CD4-positive, alpha-beta memory T cell (primary cell): ENCODE results near the gene C4B. TPM values are rescaled to one million over a fixed set of nuclear protein-coding genes. Genes with fewer than 3 reads are reported as not detected.

Experiments
- CTCF ChIA-PET: fragments of 350-600 bp; sonication (Branson Sonifier 250); formaldehyde crosslinking; loops from one replicate; lab custom pipeline; 2021; ENCODE audit warnings: inconsistent platforms; ENCODE audit not compliant: partially characterized antibody; lab: Charles Lee
- POLR2A ChIA-PET: fragments of 350-600 bp; sonication (Branson Sonifier 250); formaldehyde crosslinking; loops from one replicate; lab custom pipeline; 2021; ENCODE audit not compliant: partially characterized antibody; lab: Charles Lee
- DNase-seq, 5 donors: peaks; one replicate each; pipeline versions ENCODE4 v3.0.0 to v3.0.0-alpha.2; 2020 to 2022; ENCODE audit warnings: mixed read lengths in 1 of 5
- H3K27ac ChIP-seq: one replicate; pipeline ENCODE4 v1.7.0; 2013; ENCODE audit warnings: low read depth, low read length
- H3K27me3 ChIP-seq: 2 replicates; pipeline ENCODE4 v1.7.0; 2013; ENCODE audit warnings: mild to moderate bottlenecking, low read length, moderate library complexity; ENCODE audit not compliant: insufficient read depth
- H3K36me3 ChIP-seq: 2 replicates; pipeline ENCODE4 v1.7.0; 2013; ENCODE audit warnings: mild to moderate bottlenecking, low read length, moderate library complexity; ENCODE audit not compliant: insufficient read depth
- H3K4me1 ChIP-seq: 2 replicates; pipeline ENCODE4 v1.7.0; 2013; ENCODE audit warnings: mild to moderate bottlenecking, low read length, moderate library complexity; ENCODE audit not compliant: insufficient read depth
- H3K4me3 ChIP-seq, 2 donors: one replicate each; pipeline ENCODE4 v1.7.0; 2013; ENCODE audit warnings: low read length in 2 of 2, mild to moderate bottlenecking in 1 of 2
- H3K9me3 ChIP-seq, 2 donors: one replicate each; pipeline ENCODE4 v1.7.0; 2013; ENCODE audit warnings: low read length in 2 of 2, control low read depth in 1 of 2; ENCODE audit not compliant: control insufficient read depth in 1 of 2
- H3K27ac Mint-ChIP-seq, 7 donors: one replicate each; pipeline ENCODE4 v1.8.0; 2020 to 2021; ENCODE audit warnings: mixed read lengths in 7 of 7, mild to moderate bottlenecking in 6 of 7, inconsistent platforms in 3 of 7, moderate library complexity in 3 of 7
- H3K27me3 Mint-ChIP-seq, 2 donors: one replicate each; pipeline ENCODE4 v1.8.0; 2020 to 2021; ENCODE audit warnings: mixed read lengths in 2 of 2
- H3K36me3 Mint-ChIP-seq, 2 donors: one replicate each; pipeline ENCODE4 v1.8.0; 2020 to 2021; ENCODE audit warnings: mixed read lengths in 2 of 2, inconsistent platforms in 1 of 2, mild to moderate bottlenecking in 1 of 2
- H3K4me1 Mint-ChIP-seq, 4 donors: one replicate each; pipeline ENCODE4 v1.8.0; 2020 to 2021; ENCODE audit warnings: mixed read lengths in 4 of 4, mild to moderate bottlenecking in 1 of 4
- H3K4me3 Mint-ChIP-seq, 8 donors: one replicate each; pipeline ENCODE4 v1.8.0; 2020 to 2021; ENCODE audit warnings: mixed read lengths in 8 of 8, mild to moderate bottlenecking in 7 of 8, moderate library complexity in 6 of 8, inconsistent platforms in 3 of 8
- H3K9me3 Mint-ChIP-seq, 8 donors: one replicate each; pipeline ENCODE4 v1.8.0; 2020 to 2021; ENCODE audit warnings: mixed read lengths in 8 of 8, mild to moderate bottlenecking in 5 of 8, inconsistent platforms in 3 of 8, moderate library complexity in 1 of 8
- intact Hi-C: fragments of 100-400 bp; cut with micrococcal nuclease; formaldehyde crosslinking; loops from one replicate; pipeline ENCODE4 v1.15.1; 2023
- polyA plus RNA-seq, 2 donors: library from polyadenylated mRNA; unstranded; fragments of 300-500 nt; fragmentation: Illumina TruSeq; gene quantifications; one replicate each; pipeline ENCODE4 v1.2.3, GENCODE V29; 2021
- total RNA-seq, 2 experiments: library from RNA; stranded (reverse); gene quantifications; one replicate each; pipeline ENCODE4 v1.2.3, GENCODE V29; 2021

The C4B gene
- total and polyA plus RNA-seq, 4 experiments from 2014 or later, result 0.36 to 5.8 (median 5.0) TPM; not detected in 1

DNA sequence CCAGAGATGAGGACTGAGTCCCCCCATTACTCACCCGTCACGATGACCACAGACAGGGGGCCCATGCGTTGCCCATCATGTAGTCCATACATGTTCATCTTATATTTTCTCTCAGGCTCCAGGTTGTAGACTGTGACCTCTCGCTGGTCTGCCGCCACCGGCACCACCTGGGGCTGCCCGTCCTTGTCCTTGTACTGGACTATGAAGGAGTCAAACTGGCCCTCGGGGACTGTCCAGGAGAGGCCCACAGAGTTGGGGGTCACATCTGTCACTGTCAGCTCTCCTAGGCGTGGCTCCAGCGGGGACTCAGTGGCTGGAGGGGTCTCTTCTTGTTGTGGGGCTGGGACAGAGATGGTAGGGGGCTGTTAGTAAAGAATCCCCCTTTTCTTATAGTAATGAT, 59.0 kb downstream of the C4B start:
- Histone ChIP-seq H3K4me3 (no peak overlapping the region), H3K36me3 (no peaks in the 10 kb centered on the region), H3K27me3 (no peaks in the 10 kb centered on the region), H3K4me1 (no peaks in the 10 kb centered on the region), H3K27ac (no peak overlapping the region), H3K9me3 (no peaks in the 10 kb centered on the region)
- no peaks in the 10 kb centered on the region for H3K36me3 Mint-ChIP-seq
- intact Hi-C loops, result no loop called here
- POLR2A ChIA-PET, result no interaction called here
- CTCF ChIA-PET, result no interaction called here
- H3K9me3 Mint-ChIP-seq, result no peaks in the 10 kb centered on the region
- peak overlapping the region in 1 of 7 donors; percentile 7 for H3K27ac Mint-ChIP-seq
- no peaks in the 10 kb centered on the region for H3K4me1 Mint-ChIP-seq
- no peak for DNase-seq
- no peak overlapping the region for H3K4me3 Mint-ChIP-seq
- peaks cover 0 to 3% of the 10 kb centered on the region in 2 donors for H3K27me3 Mint-ChIP-seq

DNA sequence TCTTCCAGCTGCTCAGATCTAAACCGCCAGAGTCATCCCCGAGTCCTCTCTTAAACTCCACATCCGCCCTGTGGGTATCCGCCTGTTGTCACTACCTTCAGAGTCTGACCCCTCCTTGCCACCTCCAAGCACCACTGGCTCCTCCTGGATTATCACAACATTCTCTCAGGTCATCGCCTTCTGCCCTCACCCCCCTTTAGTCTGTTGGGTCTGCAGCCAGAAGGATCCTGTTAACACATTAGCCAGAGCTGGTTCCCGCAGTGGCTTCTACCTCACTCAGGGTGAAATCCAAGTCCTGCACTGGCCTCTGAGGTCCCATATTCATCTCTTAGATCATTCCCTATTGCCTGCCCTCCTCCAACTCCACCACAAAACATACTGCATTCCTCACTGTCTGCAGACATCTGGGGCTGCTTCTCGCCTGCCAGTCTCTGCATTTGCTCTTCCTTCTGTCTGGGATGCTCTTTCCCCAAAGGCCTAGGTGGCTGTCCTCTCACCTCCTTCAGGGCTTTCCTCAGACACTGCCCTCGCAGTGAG, 60.5 kb downstream of the C4B start:
- POLR2A ChIA-PET, result no interaction called here
- Histone ChIP-seq H3K27ac (no peak overlapping the region), H3K36me3 (no peaks in the 10 kb centered on the region), H3K27me3 (no peaks in the 10 kb centered on the region), H3K4me1 (no peaks in the 10 kb centered on the region), H3K9me3 (no peaks in the 10 kb centered on the region), H3K4me3 (no peak overlapping the region)
- H3K4me3 Mint-ChIP-seq, result no peak overlapping the region
- DNase-seq, result no peak
- CTCF ChIA-PET, result no interaction called here
- no peaks in the 10 kb centered on the region for H3K9me3 Mint-ChIP-seq
- intact Hi-C loops, result no loop called here
- no peaks in the 10 kb centered on the region for H3K36me3 Mint-ChIP-seq
- peaks cover 0 to 3% of the 10 kb centered on the region in 2 donors for H3K27me3 Mint-ChIP-seq
- peak overlapping the region in 1 of 7 donors; percentile 41 for H3K27ac Mint-ChIP-seq
- no peaks in the 10 kb centered on the region for H3K4me1 Mint-ChIP-seq

DNA sequence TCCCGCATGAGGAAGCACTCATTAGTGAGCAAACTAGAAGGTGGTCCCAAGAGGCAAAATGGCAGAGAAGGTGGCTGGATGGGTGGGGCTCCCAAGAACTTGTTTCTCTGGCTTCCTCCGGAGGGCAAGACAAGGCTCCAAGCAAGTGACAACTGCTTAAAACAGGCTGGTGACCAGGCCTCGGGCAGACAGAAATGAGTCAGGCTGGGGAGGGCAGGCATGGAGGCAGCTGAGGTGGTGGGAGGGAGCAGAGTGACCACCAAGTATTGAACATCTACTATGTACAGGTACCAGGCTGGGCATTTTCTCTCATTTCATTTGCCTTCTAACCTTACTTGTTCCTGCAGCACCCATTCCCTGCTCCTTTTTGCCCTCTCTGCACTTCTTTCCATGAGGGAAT, 61.2 kb downstream of the C4B start:
- Mint-ChIP-seq H3K9me3 (no peaks in the 10 kb centered on the region), H3K36me3 (no peaks in the 10 kb centered on the region), H3K27me3 (peaks cover 0 to 3% of the 10 kb centered on the region in 2 donors), H3K4me1 (no peaks in the 10 kb centered on the region), H3K4me3 (no peak overlapping the region), H3K27ac (peak overlapping the region in 1 of 7 donors; percentile 17)
- Histone ChIP-seq H3K36me3 (no peaks in the 10 kb centered on the region), H3K27me3 (no peaks in the 10 kb centered on the region), H3K4me3 (no peak overlapping the region), H3K4me1 (no peaks in the 10 kb centered on the region), H3K9me3 (no peaks in the 10 kb centered on the region), H3K27ac (no peak overlapping the region)
- ChIA-PET POLR2A (no interaction called here), CTCF (no interaction called here)
- no peak for DNase-seq
- intact Hi-C loops, result no loop called here

DNA sequence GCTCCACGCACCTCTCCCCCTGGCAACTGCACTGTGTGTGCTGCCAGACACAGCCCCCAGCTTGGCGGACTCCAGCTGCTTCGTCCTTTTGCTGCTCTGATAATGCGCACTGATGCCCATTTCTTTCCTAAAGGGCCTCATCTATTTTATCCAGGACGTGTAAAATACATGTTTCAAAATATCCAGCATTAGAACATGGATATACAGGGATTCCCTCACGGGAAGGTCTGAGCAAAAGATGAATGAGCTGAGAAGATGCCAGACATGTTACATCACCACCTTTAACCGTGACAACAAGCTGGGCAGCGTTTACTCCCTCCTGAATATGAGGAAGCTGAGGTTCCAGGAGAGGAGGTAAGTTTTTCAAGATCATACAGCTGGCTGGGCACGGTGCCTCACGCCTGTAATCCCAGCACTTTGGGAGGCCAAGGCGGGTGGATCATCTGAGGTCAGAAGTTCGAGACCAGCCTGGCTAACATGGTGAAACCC, 61.8 kb downstream of the C4B start:
- no peaks in the 10 kb centered on the region for H3K36me3 ChIP-seq
- no peaks in the 10 kb centered on the region for H3K36me3 Mint-ChIP-seq
- no peaks in the 10 kb centered on the region for H3K9me3 Mint-ChIP-seq
- H3K27ac Mint-ChIP-seq, result no peak overlapping the region
- H3K27ac ChIP-seq, result no peak overlapping the region
- ChIA-PET CTCF (no interaction called here), POLR2A (no interaction called here)
- H3K4me3 Mint-ChIP-seq, result no peak overlapping the region
- peaks cover 0 to 3% of the 10 kb centered on the region in 2 donors for H3K27me3 Mint-ChIP-seq
- intact Hi-C loops, result no loop called here
- H3K9me3 ChIP-seq, result no peaks in the 10 kb centered on the region
- no peak overlapping the region for H3K4me3 ChIP-seq
- no peaks in the 10 kb centered on the region for H3K4me1 Mint-ChIP-seq
- H3K27me3 ChIP-seq, result no peaks in the 10 kb centered on the region
- no peak for DNase-seq
- H3K4me1 ChIP-seq, result no peaks in the 10 kb centered on the region

DNA sequence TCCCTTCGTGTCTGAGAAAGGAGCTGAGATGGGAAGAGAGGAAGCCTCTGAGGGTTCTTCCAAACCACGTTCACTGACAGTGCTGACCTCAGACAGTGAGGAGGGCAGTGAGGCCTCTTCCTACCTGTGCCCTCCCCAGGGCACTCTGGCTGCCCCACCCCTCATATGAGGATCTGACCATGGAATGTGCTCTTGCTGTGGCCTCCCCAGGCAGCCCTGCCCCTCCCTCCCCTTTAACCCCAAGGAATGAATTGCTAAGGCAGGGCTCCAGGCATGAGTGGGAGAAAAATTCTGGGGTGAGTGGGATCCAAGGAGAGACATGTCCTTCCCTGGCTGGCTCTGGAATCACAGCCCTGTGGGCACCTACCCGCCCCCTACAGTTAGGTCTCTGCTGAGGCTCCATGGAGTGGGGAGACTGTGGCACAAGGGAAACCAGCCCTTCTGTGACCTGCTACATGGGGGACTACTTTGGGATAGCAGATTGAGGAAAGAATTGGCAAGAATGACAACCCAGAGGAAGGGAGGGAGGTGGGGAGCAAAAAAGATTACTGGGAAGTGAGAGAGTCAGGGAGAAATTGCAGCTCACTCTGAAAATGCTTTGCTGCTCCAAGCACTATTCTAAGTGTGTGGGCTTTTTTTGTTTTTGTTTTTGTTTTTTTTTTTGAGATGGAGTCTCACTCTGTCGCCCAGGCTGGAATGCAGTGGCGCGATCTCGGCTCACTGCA, 65.1 kb downstream of the C4B start:
- H3K27ac Mint-ChIP-seq, result peak overlapping the region in 1 of 7 donors; percentile 31
- no peak overlapping the region for H3K27ac ChIP-seq
- H3K4me1 ChIP-seq, result no peaks in the 10 kb centered on the region
- H3K4me3 Mint-ChIP-seq, result no peak overlapping the region
- no peaks in the 10 kb centered on the region for H3K9me3 ChIP-seq
- H3K27me3 ChIP-seq, result peaks cover 1% of the 10 kb centered on the region
- H3K36me3 Mint-ChIP-seq, result no peaks in the 10 kb centered on the region
- no peaks in the 10 kb centered on the region for H3K36me3 ChIP-seq
- peaks cover 0 to 8% (median 0%) of the 10 kb centered on the region in 4 donors for H3K4me1 Mint-ChIP-seq
- intact Hi-C loops, result no loop called here
- DNase-seq, result no peak
- CTCF ChIA-PET, result no interaction called here
- peaks cover 2 to 4% of the 10 kb centered on the region in 2 donors for H3K27me3 Mint-ChIP-seq
- POLR2A ChIA-PET, result no interaction called here
- H3K4me3 ChIP-seq, result no peak overlapping the region
- peaks cover 0 to 2% (median 0%) of the 10 kb centered on the region in 8 donors for H3K9me3 Mint-ChIP-seq

DNA sequence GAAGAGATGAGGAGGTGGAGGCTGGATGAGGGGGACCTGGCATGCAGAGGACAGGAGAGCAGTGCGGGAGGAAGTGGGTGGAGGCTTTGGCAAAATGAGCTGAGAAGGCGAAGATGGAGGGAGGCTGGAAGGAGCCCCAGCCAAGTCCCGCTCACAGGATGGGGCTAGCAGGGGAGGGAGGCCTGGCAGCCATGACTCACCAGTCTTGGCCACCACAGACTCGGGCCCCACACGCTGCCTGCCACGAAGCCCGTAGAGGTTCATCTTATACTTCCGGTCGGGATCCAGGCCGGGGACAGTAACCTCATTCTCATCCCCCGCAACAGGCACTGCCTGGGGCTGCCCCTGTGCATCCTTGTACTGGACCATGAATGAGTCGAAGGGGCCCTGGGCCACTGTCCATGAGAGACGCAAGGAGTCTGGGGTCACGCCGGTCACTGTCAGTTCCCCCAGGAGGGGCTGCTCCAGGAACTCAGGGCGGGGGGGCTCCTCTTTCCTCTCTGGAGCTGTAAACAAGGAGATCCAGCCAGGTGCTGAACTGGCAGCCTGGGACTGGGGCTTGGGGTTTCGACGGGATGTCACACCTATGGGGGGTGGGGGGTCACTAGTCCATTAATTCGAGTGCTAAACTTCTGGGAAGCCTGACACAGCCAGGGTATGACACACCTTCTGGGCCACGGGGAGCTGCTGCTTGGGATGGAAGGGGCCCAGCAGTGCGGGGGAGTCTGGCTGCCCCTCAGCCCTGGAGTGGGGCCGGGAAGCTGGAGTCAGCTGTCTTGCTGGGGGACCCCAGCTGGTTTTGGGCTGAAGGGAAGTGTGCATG, 66.8 kb downstream of the C4B start:
- CTCF ChIA-PET, result no interaction called here
- peak overlapping the region in 1 of 7 donors; percentile 49 for H3K27ac Mint-ChIP-seq

DNA sequence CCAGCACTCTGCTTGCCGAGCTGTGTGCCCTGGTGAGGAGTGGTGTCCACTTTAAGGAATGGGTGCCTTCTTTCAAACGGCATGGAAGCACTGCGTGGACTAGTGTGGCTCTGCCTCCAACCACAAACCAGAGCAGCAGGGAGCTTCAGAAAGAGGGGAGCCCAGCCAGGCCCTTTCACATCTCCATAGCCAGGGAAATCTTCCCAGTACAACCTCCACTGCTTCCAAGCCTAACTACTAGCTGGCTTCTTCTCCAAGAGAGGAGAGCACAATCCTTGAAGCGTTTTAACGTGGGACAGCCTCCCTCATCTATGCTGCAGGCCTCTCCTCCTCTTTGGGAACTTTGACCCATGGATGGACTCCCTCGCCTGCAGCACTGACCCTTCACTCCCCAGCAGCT, 67.9 kb downstream of the C4B start:
- H3K36me3 Mint-ChIP-seq, result no peaks in the 10 kb centered on the region
- H3K4me3 ChIP-seq, result no peak overlapping the region
- no peak overlapping the region for H3K27ac Mint-ChIP-seq
- no peaks in the 10 kb centered on the region for H3K9me3 ChIP-seq
- H3K36me3 ChIP-seq, result no peaks in the 10 kb centered on the region
- H3K27me3 ChIP-seq, result peaks cover 16% of the 10 kb centered on the region
- ChIA-PET CTCF (no interaction called here), POLR2A (no interaction called here)
- DNase-seq, result no peak
- peaks cover 1 to 18% (median 3%) of the 10 kb centered on the region in 4 donors for H3K4me1 Mint-ChIP-seq
- no peak overlapping the region for H3K4me3 Mint-ChIP-seq
- H3K27ac ChIP-seq, result no peak overlapping the region
- peaks cover 0 to 2% (median 0%) of the 10 kb centered on the region in 8 donors for H3K9me3 Mint-ChIP-seq
- H3K4me1 ChIP-seq, result no peaks in the 10 kb centered on the region
- intact Hi-C loops, result no loop called here
- H3K27me3 Mint-ChIP-seq, result peaks cover 16 to 18% of the 10 kb centered on the region in 2 donors

More for the DNA sequence above, 66.8 kb downstream of the C4B start:
- intact Hi-C loops, result no loop called here
- H3K36me3 Mint-ChIP-seq, result no peaks in the 10 kb centered on the region
- H3K27me3 Mint-ChIP-seq, result peaks cover 10 to 12% of the 10 kb centered on the region in 2 donors
- H3K9me3 Mint-ChIP-seq, result peaks cover 0 to 2% (median 0%) of the 10 kb centered on the region in 8 donors
- Histone ChIP-seq H3K9me3 (no peaks in the 10 kb centered on the region), H3K27me3 (peaks cover 10% of the 10 kb centered on the region), H3K27ac (no peak overlapping the region), H3K36me3 (no peaks in the 10 kb centered on the region), H3K4me3 (no peak overlapping the region), H3K4me1 (no peaks in the 10 kb centered on the region)
- peaks cover 0 to 13% (median 0%) of the 10 kb centered on the region in 4 donors for H3K4me1 Mint-ChIP-seq
- no peak for DNase-seq
- no peak overlapping the region for H3K4me3 Mint-ChIP-seq
- POLR2A ChIA-PET, result no interaction called here
